Jurkat, Clone E6-1 (cell line): ENCODE measurements around the gene CRNN.

Experiments
- DNase-seq: peaks from one replicate; pipeline ENCODE4 v3.0.0-alpha.2; 2011; ENCODE audit warnings: low read depth, low spot score
- H3K4me3 ChIP-seq: 2 replicates; pipeline ENCODE4 v1.5.1; 2011; ENCODE audit warnings: mild to moderate bottlenecking, low read length, control low read depth, moderate library complexity

The CRNN gene

GRCh38 chr1:152367436-152367835, 46.6 kb downstream of the CRNN start:
- DNase-seq, result no peak
- H3K4me3 ChIP-seq, result no peak overlapping the region

DNA sequence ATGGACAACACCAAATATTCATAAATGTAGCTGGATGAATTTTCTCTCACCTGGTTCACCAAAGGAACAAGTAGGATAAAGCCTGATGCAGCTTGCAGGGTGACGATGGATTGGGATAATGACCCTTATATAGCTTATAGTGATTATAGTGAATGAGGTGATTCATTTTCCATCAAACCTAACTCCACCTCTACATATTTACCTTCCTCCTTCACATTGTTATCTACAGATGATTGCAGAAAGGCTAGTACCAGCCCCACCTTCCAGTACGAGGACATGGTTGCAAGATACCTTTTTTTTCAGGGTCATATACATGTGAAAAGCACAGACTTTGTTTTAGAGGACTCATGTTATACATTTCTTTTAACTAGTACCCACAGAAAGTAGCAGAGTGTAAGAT, 54.2 kb downstream of the CRNN start, which contains the start of gene FLG2:
Gene FLG2 (minus strand): TSS at position 101 of the 400 bp plus-strand sequence. CDS start 1,122 bp downstream, outside the sequence.
- no peak within 1 kb of the TSS for H3K4me3 ChIP-seq
- no peak for DNase-seq
